ENCODE data around the gene PTPN14.
"Not testable (repeated sequence)": the region's sequence is repeated elsewhere in the genome, so short reads cannot be mapped to it uniquely, and the experiment has no call there.

PTPN14 gene

GRCh38 chr1:214403431-214403830 is 148.0 kb downstream of the PTPN14 start:
- no peak for DNase-seq (ENCODE audit: low read depth in 2 of 3, low spot score in 2 of 3)

GRCh38 chr1:214402613-214403083 is 148.8 kb downstream of the PTPN14 start:
- DNase-seq (ENCODE audit: low read depth in 2 of 3, low spot score in 2 of 3), result no peak

DNA sequence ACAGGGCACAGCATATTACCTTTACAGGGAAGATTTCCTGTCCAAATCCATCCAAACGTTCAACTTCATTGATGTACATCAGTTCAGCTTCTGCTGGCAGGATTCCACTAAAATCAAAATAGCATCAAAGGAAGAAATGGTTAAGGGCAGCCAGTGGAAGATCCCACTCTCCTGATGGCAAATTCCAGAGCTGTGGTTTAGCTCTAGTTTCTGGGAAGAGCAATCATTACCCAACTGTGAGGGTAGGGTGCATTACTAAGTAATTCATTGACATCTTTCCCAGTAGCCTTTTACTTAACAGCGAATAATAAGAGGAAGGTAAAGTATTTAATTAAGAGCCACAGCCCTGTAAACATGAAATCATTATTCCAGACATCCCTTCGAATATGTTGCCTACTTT is 149.7 kb downstream of the PTPN14 start:
- no peak for DNase-seq (ENCODE audit: low read depth in 2 of 3, low spot score in 2 of 3)

- no peak for DNase-seq (ENCODE audit: low read depth in 2 of 3, low spot score in 2 of 3)
Observed at GRCh38 chr1:214400131-214400530, 151.3 kb downstream of the PTPN14 start.

DNA sequence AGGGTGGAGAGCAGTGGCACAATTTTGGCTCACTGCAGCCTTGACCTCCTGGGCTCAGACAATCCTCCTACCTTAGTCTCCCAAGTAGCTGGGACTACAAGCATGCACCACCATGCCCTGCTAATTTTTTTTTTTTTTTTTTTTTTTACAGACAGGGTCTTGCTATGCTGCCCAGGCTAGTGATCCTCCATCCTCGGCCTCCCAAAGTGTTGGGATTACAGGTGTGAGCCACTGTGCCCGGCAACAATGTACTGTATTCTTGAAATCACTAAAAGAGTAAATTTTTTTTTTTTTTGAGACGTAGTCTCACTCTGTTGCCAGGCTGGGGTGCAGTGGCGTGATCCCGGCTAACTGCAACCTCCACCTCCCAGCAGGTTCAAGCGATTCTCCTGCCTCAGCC is 152.9 kb downstream of the PTPN14 start:
- no peak for DNase-seq (ENCODE audit: low read depth in 2 of 3, low spot score in 2 of 3)

DNA sequence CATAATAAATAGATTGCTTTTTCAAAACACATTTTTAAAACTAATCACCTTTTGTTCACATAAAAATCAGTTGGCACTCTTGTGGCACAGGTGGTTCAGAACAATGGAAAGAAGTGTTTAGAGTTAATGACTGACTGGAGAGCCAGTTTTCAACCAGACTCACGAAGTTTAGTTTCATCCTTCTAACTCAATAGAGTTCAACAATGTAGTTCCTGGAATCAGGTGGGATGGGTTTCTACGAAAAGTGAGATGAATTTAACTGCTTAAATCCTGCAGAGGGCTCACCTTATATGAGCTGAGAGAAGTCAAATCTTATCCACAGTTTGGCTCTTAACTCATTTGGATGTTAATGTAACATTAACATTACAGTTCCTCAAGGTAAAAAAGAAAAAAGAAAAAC is 153.9 kb downstream of the PTPN14 start:
- no peak for DNase-seq (ENCODE audit: low read depth in 2 of 3, low spot score in 2 of 3)

DNA sequence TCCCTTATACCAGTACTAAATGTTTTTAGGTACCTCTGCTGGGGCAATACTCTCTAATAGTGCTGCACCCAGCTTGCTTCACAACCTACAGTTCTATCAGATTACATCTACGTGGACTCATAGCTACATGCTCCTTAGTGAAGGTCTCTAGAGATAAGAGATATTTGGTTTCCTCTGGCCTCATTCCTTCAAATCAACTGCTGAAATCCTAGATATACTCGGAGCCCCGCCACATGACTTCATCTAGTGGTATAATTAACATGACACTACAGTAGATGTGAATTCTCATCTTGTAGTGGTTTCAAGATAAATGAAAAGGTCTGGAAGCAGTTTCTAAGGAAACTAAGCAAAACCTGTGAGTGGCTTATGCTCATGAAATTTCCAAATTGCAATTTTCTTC is 155.1 kb downstream of the PTPN14 start:
- DNase-seq (ENCODE audit: low read depth in 2 of 3, low spot score in 2 of 3), result no peak

DNA sequence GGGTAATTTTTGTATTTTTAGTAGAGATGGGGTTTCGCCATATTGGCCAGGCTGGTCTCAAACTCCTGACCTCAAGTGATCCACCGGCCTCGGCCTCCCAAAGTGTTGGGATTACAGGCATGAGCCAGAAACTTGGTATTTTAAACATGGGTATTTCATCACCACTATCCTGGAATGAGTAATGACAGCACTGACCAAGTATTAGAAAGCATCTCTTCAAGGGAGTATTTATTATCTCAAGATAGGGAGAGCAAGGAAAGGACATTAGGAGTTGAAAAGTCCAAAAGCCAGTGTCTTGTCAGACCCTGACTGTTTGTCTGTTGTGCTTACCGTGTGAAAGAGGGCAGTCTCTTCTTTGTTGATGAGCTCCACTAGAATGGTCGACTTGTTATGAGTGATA is 156.8 kb downstream of the PTPN14 start:
- not testable (repeated sequence) for DNase-seq (ENCODE audit: low read depth in 2 of 3, low spot score in 2 of 3)

GRCh38 chr1:214393086-214393485 is 158.3 kb downstream of the PTPN14 start:
- no peak for DNase-seq (ENCODE audit: low read depth in 2 of 3, low spot score in 2 of 3)

DNA sequence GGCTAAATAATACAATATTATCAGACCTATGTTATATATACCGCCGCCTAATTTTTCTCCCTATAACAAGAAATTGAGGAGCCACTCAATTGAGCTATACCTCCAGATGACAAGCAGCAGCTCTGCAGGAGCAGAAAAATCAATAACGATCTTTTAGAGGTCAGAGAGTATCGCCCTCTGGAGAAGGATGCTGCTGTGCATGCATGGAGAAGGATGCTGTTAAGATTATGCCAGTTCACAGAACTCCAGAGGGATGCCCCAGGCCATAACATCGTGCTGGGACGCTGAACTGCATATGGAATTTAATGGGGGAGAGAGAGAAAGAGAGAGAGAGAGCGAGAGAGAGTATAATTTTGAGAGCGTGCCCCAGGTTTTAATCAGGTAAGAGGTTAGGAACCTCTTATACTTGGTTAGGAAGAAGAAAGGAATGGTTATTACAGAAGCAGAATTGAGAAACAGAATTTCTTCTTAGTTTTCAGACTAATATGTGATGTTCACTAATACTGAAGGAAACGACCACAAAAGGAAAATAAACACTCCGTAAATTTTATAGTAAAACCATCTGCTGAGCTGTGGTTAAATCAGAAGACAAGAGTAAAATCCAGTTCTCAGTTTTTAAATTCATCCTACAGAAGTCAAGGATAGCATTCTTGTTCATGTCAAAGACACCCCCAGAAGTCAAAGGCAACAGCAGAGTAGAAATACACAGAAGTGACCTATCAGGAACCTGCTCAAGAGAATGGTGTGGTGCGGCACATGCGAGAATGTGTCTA is 159.3 kb downstream of the PTPN14 start:
- no peak for DNase-seq (ENCODE audit: low read depth in 2 of 3, low spot score in 2 of 3)

DNA sequence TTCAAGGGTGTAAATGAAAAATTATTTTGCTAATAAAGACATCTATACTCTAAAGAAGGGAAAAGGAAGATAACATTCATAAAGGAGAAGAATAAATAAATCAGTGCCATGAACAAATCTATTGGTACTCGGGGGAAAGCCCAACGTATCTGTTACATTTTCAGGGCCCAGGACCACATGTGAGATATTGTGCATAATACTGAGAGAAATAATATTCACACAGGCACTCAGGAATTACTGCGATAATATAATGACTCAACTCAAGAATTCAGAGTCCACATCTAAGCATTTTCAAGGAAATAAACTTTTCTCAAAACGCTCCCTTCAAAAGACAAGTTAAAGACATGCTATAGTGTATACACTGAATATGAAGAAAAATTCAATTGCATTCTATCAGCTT is 161.7 kb downstream of the PTPN14 start:
- DNase-seq (ENCODE audit: low read depth in 2 of 3, low spot score in 2 of 3), result no peak

GRCh38 chr1:214386747-214387146 is 164.7 kb downstream of the PTPN14 start:
- DNase-seq (ENCODE audit: low read depth in 2 of 3, low spot score in 2 of 3), result no peak

DNA sequence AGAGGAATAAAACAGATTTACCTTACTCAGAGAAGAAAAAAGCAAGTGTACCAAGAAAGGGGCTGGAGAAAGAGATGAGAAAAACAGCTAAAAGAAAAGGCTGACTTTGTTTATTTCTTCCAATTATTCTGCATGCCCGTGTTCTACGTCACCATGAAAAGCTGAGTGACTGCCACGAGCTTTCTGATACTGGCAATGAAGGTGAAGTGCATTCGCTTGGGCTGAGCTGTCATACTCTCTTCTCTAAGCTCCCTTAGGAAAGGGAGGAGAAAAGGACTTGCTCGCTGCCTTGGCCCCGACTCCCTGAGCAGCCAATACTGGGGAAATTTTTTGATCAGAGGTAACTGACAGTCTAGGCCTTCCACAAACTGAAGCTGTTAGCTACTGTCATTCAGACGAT is 165.1 kb downstream of the PTPN14 start:
- no peak for DNase-seq (ENCODE audit: low read depth in 2 of 3, low spot score in 2 of 3)

- DNase-seq (ENCODE audit: low read depth in 2 of 3, low spot score in 2 of 3), result no peak
Observed at GRCh38 chr1:214385428-214385827, 166.0 kb downstream of the PTPN14 start.

DNA sequence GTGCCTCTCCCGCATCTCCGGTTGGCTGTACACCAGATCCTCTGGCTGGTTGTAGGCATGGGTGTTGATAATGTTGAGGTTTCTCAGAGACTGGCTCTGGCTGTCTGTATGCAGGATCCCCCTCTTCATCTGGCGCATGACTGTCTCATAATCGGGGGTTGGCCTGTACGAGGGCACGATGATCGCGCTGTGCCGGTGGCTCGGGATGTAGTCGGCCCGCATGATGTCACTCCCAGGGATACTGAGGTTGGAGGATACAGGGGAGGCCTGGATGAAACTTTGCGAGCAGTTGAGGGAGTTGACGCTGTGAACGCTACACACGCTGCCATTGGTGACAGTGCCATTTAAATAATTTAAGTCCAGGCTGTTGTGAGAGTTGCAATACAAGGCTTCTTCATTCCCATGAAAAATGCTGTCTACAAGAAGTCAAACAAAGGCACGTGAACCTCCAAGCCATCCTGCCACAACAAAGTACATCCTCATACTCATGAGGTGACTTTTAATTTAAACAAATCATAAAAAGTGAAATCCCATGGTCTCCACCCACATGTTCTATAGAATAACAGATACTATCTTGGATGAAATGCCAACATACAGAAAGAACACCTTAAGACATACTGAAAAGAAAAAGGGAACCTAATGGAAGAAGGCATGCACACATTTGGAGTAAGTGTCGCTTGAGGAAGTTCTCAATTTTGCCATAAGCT is 166.9 kb downstream of the PTPN14 start:
- no peak for DNase-seq (ENCODE audit: low read depth in 2 of 3, low spot score in 2 of 3)

GRCh38 chr1:214383381-214384372 is 167.7 kb downstream of the PTPN14 start:
- DNase-seq (ENCODE audit: low read depth in 2 of 3, low spot score in 2 of 3), result no peak

DNA sequence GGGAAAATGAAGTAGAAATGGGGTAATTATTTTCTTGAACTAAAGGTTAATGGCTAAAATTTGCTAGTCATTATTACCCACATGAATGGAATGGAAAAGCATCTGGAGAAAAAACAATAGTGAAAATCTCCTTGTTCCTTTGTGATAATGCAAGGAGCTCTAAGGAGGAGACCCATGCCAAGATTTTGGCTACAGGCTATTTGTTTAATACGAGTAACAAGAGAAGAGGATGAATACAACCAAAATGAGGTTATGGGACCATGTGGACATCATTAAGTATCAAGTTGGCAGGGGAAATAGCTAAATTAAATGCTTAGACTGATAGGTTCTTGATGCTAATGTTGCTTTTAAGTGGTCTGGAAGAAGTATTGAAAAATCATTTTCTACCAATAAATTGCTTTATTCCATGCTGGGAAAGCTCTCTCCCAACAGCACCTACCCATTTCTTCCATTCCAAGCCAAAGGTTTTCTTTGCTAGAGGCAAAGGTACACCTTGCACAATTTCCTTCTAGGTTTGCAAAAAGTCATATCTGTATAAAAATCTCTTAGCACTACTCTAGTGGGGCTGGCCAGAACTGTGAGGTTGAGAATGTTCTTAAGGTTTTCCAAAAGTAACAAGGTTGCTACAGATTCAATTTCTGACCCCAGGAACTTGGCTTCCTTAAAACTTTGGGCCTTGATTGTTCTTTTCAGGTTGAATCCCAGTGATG is 170.3 kb downstream of the PTPN14 start:
- DNase-seq (ENCODE audit: low read depth in 2 of 3, low spot score in 2 of 3), result no peak

- no peak for DNase-seq (ENCODE audit: low read depth in 2 of 3, low spot score in 2 of 3)
Observed at GRCh38 chr1:214380396-214380795, 171.0 kb downstream of the PTPN14 start.

DNA sequence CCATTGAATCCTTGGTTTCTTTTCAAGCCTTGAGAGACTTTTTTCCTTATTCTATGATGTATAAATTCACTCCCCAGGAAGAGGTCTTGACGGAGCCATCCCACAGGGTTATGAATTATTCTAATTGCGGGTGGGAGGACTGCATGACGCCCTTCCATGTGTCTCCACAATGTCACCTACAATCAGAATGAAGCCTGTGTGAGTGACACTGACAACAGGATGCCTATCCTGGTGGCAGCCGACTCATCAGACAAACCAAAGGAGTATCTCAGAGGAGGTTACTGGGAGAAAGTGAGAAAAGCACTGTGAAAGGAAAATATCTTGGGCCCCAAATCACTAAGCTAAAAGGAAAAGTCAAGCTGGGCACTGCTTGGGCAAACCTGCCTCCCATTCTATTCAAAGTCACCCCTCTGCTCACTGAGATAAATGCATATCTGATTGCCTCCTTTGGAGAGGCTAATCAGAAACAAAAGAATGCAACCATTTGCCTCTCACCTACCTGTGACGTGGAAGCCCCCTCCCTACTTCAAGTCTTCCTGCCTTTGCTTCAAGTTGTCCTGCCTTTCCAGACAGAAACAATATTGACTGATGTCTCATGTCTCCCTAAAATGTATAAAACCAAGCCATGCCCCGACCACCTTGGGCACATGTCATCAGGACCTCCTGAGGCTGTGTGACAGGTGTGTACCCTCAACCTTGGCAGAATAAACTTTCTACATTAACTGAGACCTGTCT is 172.0 kb downstream of the PTPN14 start:
- DNase-seq (ENCODE audit: low read depth in 2 of 3, low spot score in 2 of 3), result no peak

DNA sequence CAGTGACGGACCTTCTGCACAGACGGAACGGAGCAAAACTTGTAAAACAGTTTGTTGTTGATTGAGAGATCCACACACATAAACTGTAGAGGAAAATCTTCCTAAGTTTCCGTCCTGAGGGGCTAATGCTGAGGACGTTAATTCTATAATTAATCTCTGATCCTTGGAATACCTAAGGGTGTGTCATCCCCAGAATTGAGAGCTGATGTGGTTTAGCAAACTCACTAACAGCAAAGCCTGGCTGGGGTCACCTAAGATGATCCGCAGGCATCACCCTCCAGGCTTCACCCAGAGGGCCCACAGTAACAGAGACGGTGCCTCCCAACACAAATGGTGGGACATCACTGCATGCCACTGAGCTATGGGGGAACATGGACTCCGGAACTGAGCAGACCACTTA is 172.9 kb downstream of the PTPN14 start:
- DNase-seq (ENCODE audit: low read depth in 2 of 3, low spot score in 2 of 3), result no peak
